Skeletal muscle tissue (tissue), 4 donors: ENCODE results near the gene SNAI1. TPM values are rescaled to one million over a fixed set of nuclear protein-coding genes. Genes with fewer than 3 reads are reported as not detected.
A peak's percentile ranks its signal among the peaks of the same experiment; 100 is the strongest.
"Not testable (repeated sequence)": the region's sequence is repeated elsewhere in the genome, so short reads cannot be mapped to it uniquely, and the experiment has no call there.

Source experiments
- H3K27ac ChIP-seq: one replicate; pipeline ENCODE4 v1.7.0; 2013; ENCODE audit warnings: mild to moderate bottlenecking, low read depth, low read length, inconsistent platforms
- H3K27me3 ChIP-seq, 3 donors: one replicate each; pipeline ENCODE4 v1.7.0; 2013; ENCODE audit warnings: low read length in 3 of 3; ENCODE audit not compliant: control insufficient read depth in 3 of 3, insufficient read depth in 3 of 3
- H3K36me3 ChIP-seq, 3 donors: one replicate each; pipeline ENCODE4 v1.7.0; 2013; ENCODE audit warnings: low read length in 3 of 3; ENCODE audit not compliant: control insufficient read depth in 3 of 3, insufficient read depth in 3 of 3
- H3K4me1 ChIP-seq, 3 donors: one replicate each; pipeline ENCODE4 v1.7.0; 2013; ENCODE audit warnings: low read length in 3 of 3, mild to moderate bottlenecking in 3 of 3; ENCODE audit not compliant: control insufficient read depth in 3 of 3, insufficient read depth in 3 of 3
- H3K4me3 ChIP-seq, 3 donors: one replicate each; pipeline ENCODE4 v1.7.0; 2013; ENCODE audit warnings: low read length in 3 of 3
- H3K9ac ChIP-seq, 3 donors: one replicate each; pipeline ENCODE4 v1.7.0; 2013; ENCODE audit warnings: low read length in 3 of 3, mild to moderate bottlenecking in 3 of 3, moderate library complexity in 2 of 3, low read depth in 1 of 3
- H3K9me3 ChIP-seq, 3 donors: one replicate each; pipeline ENCODE4 v1.7.0; 2013; ENCODE audit warnings: low read length in 3 of 3; ENCODE audit not compliant: control insufficient read depth in 3 of 3
- total RNA-seq: library from RNA; depleted of rRNA; stranded (reverse); fragments of >200 nt; gene quantifications from one replicate; pipeline ENCODE4 v1.2.3, GENCODE V29; 2014
- donor health status: Osteomylitis.

The SNAI1 gene
- total RNA-seq, 1 donor from 2014 or later = 0.52 TPM

- no peak overlapping the region for H3K4me3 ChIP-seq
- H3K9ac ChIP-seq = no peak overlapping the region
- no peaks in the 10 kb centered on the region for H3K9me3 ChIP-seq
- H3K4me1 ChIP-seq = peaks cover 0 to 6% (median 5%) of the 10 kb centered on the region in 3 donors
- no peaks in the 10 kb centered on the region for H3K27me3 ChIP-seq
- peaks cover 11 to 17% (median 12%) of the 10 kb centered on the region in 3 donors for H3K36me3 ChIP-seq
- no peak overlapping the region for H3K27ac ChIP-seq
These were observed 21.4 kb upstream of the SNAI1 start for GRCh38 chr20:49961413-49961812.

DNA sequence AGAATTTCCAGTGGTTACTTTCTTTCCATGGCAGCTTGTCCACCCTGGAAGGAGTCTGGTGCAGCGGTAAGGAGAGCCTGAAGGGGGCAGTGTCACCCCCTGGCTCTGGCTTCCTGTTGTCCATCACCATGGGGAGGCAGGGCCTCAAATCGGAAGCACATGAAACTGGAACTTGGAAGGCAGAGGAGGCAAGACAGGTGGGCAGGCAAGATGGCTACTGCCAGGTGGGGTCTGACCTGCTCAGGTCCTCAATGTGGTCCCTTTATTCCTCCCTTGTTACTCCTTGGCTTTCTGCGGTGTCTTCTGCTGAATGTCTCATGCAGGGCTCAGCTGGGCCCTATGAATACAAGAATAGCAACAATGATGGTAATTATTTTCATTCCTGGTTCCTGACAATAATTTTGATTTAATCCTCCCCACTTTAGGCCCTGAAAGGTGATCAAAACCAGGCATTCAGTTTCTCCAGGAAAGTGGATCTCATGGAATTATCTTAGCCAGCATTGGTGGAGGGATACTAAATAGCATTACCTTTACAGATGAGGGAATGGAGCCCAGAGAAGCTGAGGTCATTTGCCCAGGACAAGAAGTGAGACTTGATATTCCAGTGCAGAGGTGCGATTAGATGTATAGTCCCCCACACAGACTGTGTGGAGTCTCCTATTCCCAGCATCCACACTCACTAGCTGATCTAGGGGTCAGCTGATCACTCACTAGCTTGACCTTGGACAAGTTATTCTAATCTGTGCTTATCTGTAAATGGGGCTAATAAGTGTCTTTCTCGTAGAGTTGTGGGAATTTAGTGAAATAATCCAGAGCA, 17.6 kb upstream of the SNAI1 start:
- Histone ChIP-seq H3K4me1 (peaks cover 0 to 6% (median 5%) of the 10 kb centered on the region in 3 donors), H3K9me3 (no peaks in the 10 kb centered on the region), H3K36me3 (peaks cover 0 to 3% (median 3%) of the 10 kb centered on the region in 3 donors), H3K27ac (no peak overlapping the region), H3K4me3 (no peak overlapping the region), H3K9ac (peak overlapping the region in 1 of 3 donors; percentile 10), H3K27me3 (no peaks in the 10 kb centered on the region)

GRCh38 chr20:49965781-49966305, 16.9 kb upstream of the SNAI1 start:
- Histone ChIP-seq H3K4me1 (peaks cover 0 to 6% (median 5%) of the 10 kb centered on the region in 3 donors), H3K9ac (peak overlapping the region in 1 of 3 donors; percentile 10), H3K36me3 (peaks cover 0 to 3% (median 3%) of the 10 kb centered on the region in 3 donors), H3K4me3 (no peak overlapping the region), H3K9me3 (no peaks in the 10 kb centered on the region), H3K27me3 (no peaks in the 10 kb centered on the region), H3K27ac (no peak overlapping the region)

- Histone ChIP-seq H3K4me1 (peaks cover 0 to 6% (median 5%) of the 10 kb centered on the region in 3 donors), H3K27me3 (no peaks in the 10 kb centered on the region), H3K36me3 (peaks cover 0 to 3% (median 3%) of the 10 kb centered on the region in 3 donors), H3K9ac (no peak overlapping the region), H3K4me3 (no peak overlapping the region), H3K9me3 (no peaks in the 10 kb centered on the region), H3K27ac (no peak overlapping the region)
These were observed 15.9 kb upstream of the SNAI1 start for GRCh38 chr20:49966861-49967260.

GRCh38 chr20:49969234-49969633, 13.5 kb upstream of the SNAI1 start:
- H3K4me3 ChIP-seq = no peak overlapping the region
- no peak overlapping the region for H3K27ac ChIP-seq
- no peaks in the 10 kb centered on the region for H3K27me3 ChIP-seq
- peaks cover 0 to 6% (median 5%) of the 10 kb centered on the region in 3 donors for H3K4me1 ChIP-seq
- no peaks in the 10 kb centered on the region for H3K9me3 ChIP-seq
- H3K9ac ChIP-seq = no peak overlapping the region
- peaks cover 0 to 3% (median 3%) of the 10 kb centered on the region in 3 donors for H3K36me3 ChIP-seq

GRCh38 chr20:49969946-49970345, 12.8 kb upstream of the SNAI1 start:
- Histone ChIP-seq H3K4me3 (no peak overlapping the region), H3K9ac (no peak overlapping the region), H3K27ac (no peak overlapping the region), H3K9me3 (no peaks in the 10 kb centered on the region), H3K36me3 (peaks cover 0 to 3% (median 3%) of the 10 kb centered on the region in 3 donors), H3K27me3 (no peaks in the 10 kb centered on the region), H3K4me1 (peaks cover 0 to 5% (median 5%) of the 10 kb centered on the region in 3 donors)

DNA sequence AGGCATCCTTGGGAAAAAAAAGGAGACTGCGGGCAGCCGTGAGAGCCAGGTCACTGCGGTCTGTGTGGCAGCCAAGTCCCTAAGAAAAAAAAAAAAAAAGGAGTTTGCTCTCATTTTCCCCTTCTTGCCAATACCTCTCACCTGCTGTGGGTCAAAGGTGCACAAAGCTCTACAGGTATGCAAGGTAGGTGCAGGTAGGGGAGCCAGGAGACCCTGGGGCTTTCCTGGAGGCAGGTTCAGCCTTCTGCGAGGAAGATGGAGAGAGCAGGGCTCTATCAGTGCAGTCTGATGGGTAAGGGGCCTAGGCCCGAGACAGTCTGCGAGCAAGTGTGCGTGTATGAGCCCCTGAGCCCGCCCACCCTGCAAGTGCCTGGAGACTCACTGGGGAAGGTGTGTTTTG, 12.3 kb upstream of the SNAI1 start:
- Histone ChIP-seq H3K27ac (no peak overlapping the region), H3K9me3 (no peaks in the 10 kb centered on the region), H3K27me3 (no peaks in the 10 kb centered on the region), H3K4me3 (no peak overlapping the region), H3K4me1 (peaks cover 0 to 5% (median 4%) of the 10 kb centered on the region in 3 donors), H3K36me3 (peaks cover 0 to 1% (median 1%) of the 10 kb centered on the region in 3 donors), H3K9ac (no peak overlapping the region)

DNA sequence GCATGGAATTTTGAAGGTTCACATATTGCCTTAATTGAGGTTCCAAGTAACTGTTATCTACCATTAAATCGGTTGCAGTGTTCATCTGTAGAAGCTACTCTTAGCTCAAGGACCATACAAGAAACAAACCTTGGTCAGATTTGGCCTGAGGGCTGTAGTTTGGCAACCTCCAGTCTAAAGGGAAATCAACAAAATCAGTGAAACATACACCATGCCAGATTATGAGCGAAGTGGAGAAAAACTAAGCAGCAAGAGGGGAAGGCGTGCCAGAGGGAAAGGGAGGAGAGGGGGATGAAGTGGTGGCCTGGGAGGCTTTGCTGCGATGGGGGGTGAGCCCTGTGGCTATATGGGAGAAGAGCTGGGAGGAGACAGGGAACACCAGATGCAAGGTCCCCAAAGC, 8.8 kb upstream of the SNAI1 start:
- Histone ChIP-seq H3K4me3 (no peak overlapping the region), H3K36me3 (no peaks in the 10 kb centered on the region), H3K4me1 (peaks cover 2 to 4% (median 3%) of the 10 kb centered on the region in 3 donors), H3K9me3 (no peaks in the 10 kb centered on the region), H3K27ac (no peak overlapping the region), H3K9ac (no peak overlapping the region), H3K27me3 (no peaks in the 10 kb centered on the region)

- H3K9ac ChIP-seq = no peak overlapping the region
- peaks cover 4 to 6% (median 6%) of the 10 kb centered on the region in 3 donors for H3K4me1 ChIP-seq
- no peaks in the 10 kb centered on the region for H3K27me3 ChIP-seq
- H3K9me3 ChIP-seq = no peaks in the 10 kb centered on the region
- no peaks in the 10 kb centered on the region for H3K36me3 ChIP-seq
- no peak overlapping the region for H3K4me3 ChIP-seq
- H3K27ac ChIP-seq = no peak overlapping the region
These were observed 6.2 kb upstream of the SNAI1 start for GRCh38 chr20:49976542-49976941.

DNA sequence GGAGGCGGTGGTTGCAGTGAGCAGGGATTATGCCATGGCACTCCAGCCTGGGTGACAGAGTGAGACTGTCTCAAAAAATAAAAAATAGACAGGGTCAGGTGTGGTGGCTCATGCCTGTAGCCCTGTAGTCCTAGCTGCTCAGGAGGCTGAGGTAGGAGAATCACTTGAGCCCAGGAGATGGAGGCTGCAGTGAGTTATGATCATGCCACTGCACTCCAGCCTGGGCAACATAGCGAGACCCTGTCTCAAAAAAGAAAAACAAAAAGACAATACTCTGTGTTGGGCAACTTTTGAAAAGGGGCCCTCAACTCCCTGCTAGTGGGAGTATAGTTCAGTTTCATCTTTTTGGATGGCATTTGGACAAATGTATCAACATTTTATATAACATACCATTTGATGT, 5.0 kb upstream of the SNAI1 start:
- H3K27ac ChIP-seq, H3K4me3 ChIP-seq, H3K27me3 ChIP-seq, H3K9me3 ChIP-seq, H3K9ac ChIP-seq, H3K36me3 ChIP-seq: not testable (repeated sequence)
- H3K4me1 ChIP-seq = peaks cover 10 to 13% (median 11%) of the 10 kb centered on the region in 3 donors
